Transverse colon (tissue), 3 donors: ENCODE data around the gene MUC15.

Experiments used
- CTCF ChIP-seq, 5 experiments: fragments of 200-600 bp in 3 of 5; fragments of 450-650 bp in 2 of 5; sonication (generic) in 3 of 5; IDR thresholded peaks; 1 replicate in 2 of 5; 2 replicates in 3 of 5; pipeline ENCODE4 v1.5.1; 2016 to 2017; ENCODE audit warnings: antibody characterized with exemption in 5 of 5, inconsistent platforms in 3 of 5, mild to moderate bottlenecking in 2 of 5, moderate library complexity in 1 of 5
- POLR2A ChIP-seq: fragments of 450-650 bp; IDR thresholded peaks from one replicate; pipeline ENCODE4 v1.6.1; 2016; ENCODE audit warnings: antibody characterized with exemption, mild to moderate bottlenecking, moderate library complexity

DNA sequence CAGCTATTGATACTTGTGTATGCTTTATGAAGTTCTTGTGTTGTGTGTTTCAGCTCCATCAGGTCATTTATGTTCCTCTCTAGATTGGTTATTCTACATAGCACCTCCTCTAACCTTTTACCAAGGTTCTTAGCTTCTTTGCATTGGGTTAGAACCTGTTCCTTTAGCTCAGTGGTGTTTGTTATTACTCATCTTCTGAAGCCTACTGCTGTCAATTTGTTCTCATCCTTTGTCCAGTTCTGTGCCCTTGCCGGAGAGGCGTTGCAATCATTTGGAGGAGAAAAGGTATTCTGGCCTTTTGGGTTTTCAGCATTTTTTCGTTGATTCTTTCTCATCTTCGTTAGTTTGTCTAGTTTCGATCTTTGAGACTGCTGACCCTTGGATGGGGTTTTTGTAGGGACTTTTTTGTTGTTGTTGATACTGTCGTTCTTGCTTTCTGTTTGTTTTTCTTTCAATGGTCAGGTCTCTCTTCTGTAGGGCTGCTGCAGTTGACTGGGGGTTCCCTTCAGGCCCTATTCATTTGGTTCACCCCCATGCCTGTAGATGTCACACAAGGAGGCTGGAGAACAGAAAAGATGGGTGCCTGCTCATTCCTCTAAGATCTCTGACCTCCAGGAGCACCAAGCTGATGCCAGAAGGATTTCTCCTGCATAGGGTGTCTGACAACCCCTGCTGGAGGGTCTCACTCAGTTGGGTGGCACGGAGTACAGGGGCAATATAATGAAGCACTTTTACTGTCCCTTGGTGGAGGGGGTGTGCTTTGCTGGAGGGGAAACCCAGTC, 35.9 kb upstream of the MUC15 start:
- TF ChIP-seq POLR2A, result no peak
- no peak for TF ChIP-seq CTCF (IDR thresholded peaks at IDR 0.05)
